Small intestine (tissue), 7 donors: Measurements from ENCODE around the gene LMF1. TPM values are rescaled to one million over a fixed set of nuclear protein-coding genes. Genes with fewer than 3 reads are reported as not detected.
"Not testable (repeated sequence)": the region's sequence is repeated elsewhere in the genome, so short reads cannot be mapped to it uniquely, and the experiment has no call there.

ENCODE experiments used
- DNase-seq, 2 donors: peaks; one replicate each; pipeline versions ENCODE4 v3.0.0 to v3.0.0-alpha.2; 2013
- FAIRE-seq: peaks from 2 replicates; lab custom pipeline; 2012; peaks lifted over from hg19 to GRCh38; lab: Jason Lieb, UNC
- H3K27ac ChIP-seq, 3 donors: one replicate each; pipeline ENCODE4 v1.5.1; 2013; ENCODE audit warnings: low read length in 2 of 3, mild to moderate bottlenecking in 2 of 3, control low read depth in 1 of 3, inconsistent platforms in 1 of 3, low read depth in 1 of 3, moderate library complexity in 1 of 3
- H3K27me3 ChIP-seq, 3 donors: one replicate each; pipeline ENCODE4 v1.6.1; 2013; ENCODE audit warnings: low read length in 3 of 3, inconsistent platforms in 1 of 3; ENCODE audit not compliant: control insufficient read depth in 3 of 3, insufficient read depth in 3 of 3
- H3K36me3 ChIP-seq, 3 donors: one replicate each; pipeline ENCODE4 v1.6.1; 2013; ENCODE audit warnings: low read length in 3 of 3, inconsistent platforms in 1 of 3, low read depth in 1 of 3, mild to moderate bottlenecking in 1 of 3, moderate library complexity in 1 of 3; ENCODE audit not compliant: control insufficient read depth in 3 of 3, insufficient read depth in 2 of 3
- H3K4me1 ChIP-seq, 3 donors: one replicate each; pipeline ENCODE4 v1.6.1; 2013; ENCODE audit warnings: low read length in 2 of 3, inconsistent platforms in 1 of 3, low read depth in 1 of 3, mild to moderate bottlenecking in 1 of 3, moderate library complexity in 1 of 3; ENCODE audit not compliant: control insufficient read depth in 3 of 3, insufficient read depth in 2 of 3
- H3K4me3 ChIP-seq, 3 donors: one replicate each; pipeline ENCODE4 v1.5.1; 2013; ENCODE audit warnings: low read length in 3 of 3, control low read depth in 1 of 3, inconsistent platforms in 1 of 3, low read depth in 1 of 3, mild to moderate bottlenecking in 1 of 3, moderate library complexity in 1 of 3
- H3K9me3 ChIP-seq, 2 donors: one replicate each; pipeline ENCODE4 v1.6.1; 2013; ENCODE audit warnings: low read depth in 1 of 2, low read length in 1 of 2; ENCODE audit not compliant: control insufficient read depth in 2 of 2, insufficient read depth in 1 of 2
- WGBS, 3 donors: extraction: QIAGEN DNeasy Blood & Tissue Kit; methylation state at CpG; one replicate each; pipeline ENCODE4 v1.1.7; 2013; 5-methylcytosine and 5-hydroxymethylcytosine counted together
- polyA plus RNA-seq, 4 donors: library from polyadenylated mRNA; stranded (reverse) in 3 of 4; unstranded in 1 of 4; fragments of 200-250 nt in 3 of 4; fragments of 120-200 nt in 1 of 4; gene quantifications; one replicate each; pipeline versions ENCODE4 v1.2.1 to v1.2.3, GENCODE V29; 2013
- donor health status: healthy with polysubstance abuse.
- donor health status: control.
- donor health status: control.
- donor health status: Bipolar disorder and iron deficiency.
- donor health status: healthy.

Gene LMF1
- polyA plus RNA-seq, 4 donors: 8.2 to 18.0 (median 9.2) TPM

DNA sequence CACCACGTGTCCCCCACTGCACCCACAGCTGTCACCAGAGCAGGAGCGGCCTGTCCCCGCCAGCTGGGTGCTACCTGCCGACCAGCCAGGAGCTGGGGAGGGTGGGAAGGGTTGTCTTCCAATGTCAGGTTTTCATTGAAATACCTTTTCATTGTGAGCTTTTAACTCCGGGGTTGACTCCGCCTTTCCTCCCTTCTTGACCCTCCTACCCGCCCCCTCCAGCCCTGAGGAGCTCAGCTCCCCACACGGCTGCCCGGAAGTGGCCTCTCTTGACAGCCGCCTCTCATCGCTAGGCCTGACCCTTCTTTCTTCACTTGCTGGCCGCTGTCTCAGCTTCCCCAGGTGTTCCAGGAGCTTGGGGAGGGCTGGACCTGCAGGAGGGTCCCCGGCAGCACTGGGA, 149.0 kb downstream of the LMF1 start:
- no peak for DNase-seq
- no peaks in the 10 kb centered on the region for H3K4me1 ChIP-seq

DNA sequence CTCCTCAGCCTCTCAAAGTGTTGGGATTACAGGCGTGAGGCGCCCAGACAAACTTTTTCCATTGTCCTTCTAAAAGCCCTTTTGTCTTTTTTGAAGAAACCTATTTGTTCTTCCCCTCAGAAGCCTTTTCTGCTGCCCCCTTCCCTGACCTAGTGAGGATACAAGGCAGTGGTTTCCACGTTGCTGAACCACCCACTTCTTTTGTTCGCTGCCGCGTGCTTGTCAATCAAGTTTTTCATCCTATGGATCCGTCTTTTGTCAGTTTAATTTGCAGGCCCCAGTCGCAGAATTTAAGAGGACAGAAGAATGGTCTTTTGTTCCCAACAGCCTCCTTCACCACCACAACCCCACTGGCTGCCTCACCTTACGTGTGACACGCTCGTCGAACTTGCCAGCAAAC, 150.0 kb downstream of the LMF1 start:
- H3K4me3 ChIP-seq: no peak overlapping the region
- no peak overlapping the region for H3K27ac ChIP-seq
- no peaks in the 10 kb centered on the region for H3K36me3 ChIP-seq
- no peaks in the 10 kb centered on the region for H3K9me3 ChIP-seq
- WGBS, 3 donors: 78 to 83% (median 81%) methylated on average over 12 of the region's 12 CpGs
- H3K4me1 ChIP-seq: no peaks in the 10 kb centered on the region
- no peak for DNase-seq
- no peak for FAIRE-seq
- peaks cover 0 to 28% (median 7%) of the 10 kb centered on the region in 3 donors for H3K27me3 ChIP-seq

More for the DNA sequence above, 149.0 kb downstream of the LMF1 start:
- Histone ChIP-seq H3K9me3 (no peaks in the 10 kb centered on the region), H3K4me3 (no peak overlapping the region), H3K27ac (no peak overlapping the region), H3K36me3 (no peaks in the 10 kb centered on the region), H3K27me3 (peaks cover 0 to 20% (median 5%) of the 10 kb centered on the region in 3 donors)
- no peak for FAIRE-seq
- 61 to 67% (median 65%) methylated on average over 13 of the region's 13 CpGs for WGBS, 3 donors

DNA sequence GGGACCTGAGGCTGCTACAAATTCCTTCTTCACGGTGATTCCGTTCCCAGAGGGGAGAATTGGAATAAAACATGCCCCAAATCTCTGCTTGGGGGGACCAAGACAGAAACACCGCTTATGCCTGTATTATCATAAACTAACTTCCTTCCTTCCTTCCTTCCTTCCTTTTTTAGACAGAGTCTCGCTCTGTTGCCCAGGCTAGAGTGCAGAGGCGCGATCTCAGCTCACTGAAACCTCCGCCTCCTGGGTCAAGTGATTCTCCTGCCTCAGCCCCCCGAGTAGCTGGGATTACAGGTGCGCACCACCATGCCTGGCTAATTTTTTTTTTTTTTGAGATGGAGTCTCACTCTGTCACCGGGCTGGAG, 150.8 kb downstream of the LMF1 start:
- Histone ChIP-seq H3K27ac (peak overlapping the region in 1 of 3 donors; percentile 18), H3K27me3 (peaks cover 0 to 26% (median 7%) of the 10 kb centered on the region in 3 donors)
- whole genome bisulfite sequencing, 3 donors: 56 to 80% (median 60%) methylated on average over 10 of the region's 10 CpGs
- H3K36me3 ChIP-seq, DNase-seq, H3K4me1 ChIP-seq, H3K9me3 ChIP-seq, FAIRE-seq, H3K4me3 ChIP-seq: not testable (repeated sequence)

DNA sequence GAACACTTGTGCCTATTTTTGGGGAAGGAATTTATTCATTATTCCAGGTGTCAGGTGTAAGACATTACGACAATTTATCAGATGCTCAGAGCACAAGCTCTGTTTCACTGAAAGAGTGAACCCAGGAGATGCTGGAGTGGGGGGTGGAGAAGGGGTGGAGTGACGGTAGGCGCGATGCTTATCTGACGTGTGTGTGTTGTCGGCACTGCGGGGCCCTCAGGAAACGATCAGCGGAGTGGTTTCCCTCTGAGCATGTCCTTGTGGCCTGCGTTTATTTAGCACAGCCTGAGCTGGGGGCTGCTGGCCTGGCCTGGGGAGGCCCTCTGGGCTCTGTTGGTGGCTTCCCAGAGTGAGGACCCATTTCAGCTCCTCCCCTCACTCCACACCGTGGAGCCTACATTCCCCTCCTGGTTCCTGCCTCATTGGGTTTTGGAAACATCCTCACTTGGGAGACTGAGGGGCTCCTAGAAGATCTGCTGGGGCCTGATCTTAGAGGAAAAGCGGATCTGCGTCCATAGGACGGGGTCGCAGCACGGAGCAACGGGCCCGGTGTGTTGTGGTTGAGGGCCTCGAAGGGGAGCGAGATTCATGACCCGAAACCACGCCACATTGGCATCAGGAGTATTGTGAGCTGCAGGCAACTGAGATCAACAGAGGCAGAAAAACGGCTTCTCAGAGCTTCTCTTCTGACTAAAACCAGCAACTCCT, 151.3 kb downstream of the LMF1 start:
- Histone ChIP-seq H3K4me3 (no peak overlapping the region), H3K4me1 (no peaks in the 10 kb centered on the region), H3K36me3 (no peaks in the 10 kb centered on the region), H3K27me3 (peaks cover 0 to 28% (median 7%) of the 10 kb centered on the region in 3 donors), H3K9me3 (no peaks in the 10 kb centered on the region), H3K27ac (peak overlapping the region in 1 of 3 donors; percentile 18)
- WGBS, 3 donors: 47 to 70% (median 51%) methylated on average over 23 of the region's 23 CpGs
- no peak for DNase-seq
- no peak for FAIRE-seq

DNA sequence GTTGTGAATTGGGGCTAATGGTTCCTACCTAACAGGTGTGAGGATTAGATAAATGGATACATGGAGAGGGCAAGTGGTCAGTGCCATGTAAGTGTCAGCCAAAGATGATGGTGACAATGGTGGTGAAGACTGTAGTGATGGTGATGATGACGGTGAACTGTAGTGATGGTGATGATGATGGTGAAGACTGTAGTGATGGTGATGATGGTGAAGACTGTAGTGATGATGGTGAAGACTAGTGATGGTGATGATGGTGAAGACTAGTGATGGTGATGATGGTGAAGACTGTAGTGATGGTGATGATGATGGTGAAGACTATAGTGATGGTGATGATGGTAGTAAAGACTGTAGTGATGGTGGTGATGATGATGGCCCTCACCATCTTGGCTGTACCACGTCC, 152.2 kb downstream of the LMF1 start:
- H3K9me3 ChIP-seq: no peaks in the 10 kb centered on the region
- no peaks in the 10 kb centered on the region for H3K36me3 ChIP-seq
- no peak overlapping the region for H3K4me3 ChIP-seq
- DNase-seq (no peak), FAIRE-seq (no peak)
- no peaks in the 10 kb centered on the region for H3K4me1 ChIP-seq
- 63 to 86% (median 64%) methylated on average over 2 of the region's 2 CpGs for WGBS, 3 donors
- H3K27ac ChIP-seq: no peak overlapping the region
- peaks cover 0 to 35% (median 7%) of the 10 kb centered on the region in 3 donors for H3K27me3 ChIP-seq

DNA sequence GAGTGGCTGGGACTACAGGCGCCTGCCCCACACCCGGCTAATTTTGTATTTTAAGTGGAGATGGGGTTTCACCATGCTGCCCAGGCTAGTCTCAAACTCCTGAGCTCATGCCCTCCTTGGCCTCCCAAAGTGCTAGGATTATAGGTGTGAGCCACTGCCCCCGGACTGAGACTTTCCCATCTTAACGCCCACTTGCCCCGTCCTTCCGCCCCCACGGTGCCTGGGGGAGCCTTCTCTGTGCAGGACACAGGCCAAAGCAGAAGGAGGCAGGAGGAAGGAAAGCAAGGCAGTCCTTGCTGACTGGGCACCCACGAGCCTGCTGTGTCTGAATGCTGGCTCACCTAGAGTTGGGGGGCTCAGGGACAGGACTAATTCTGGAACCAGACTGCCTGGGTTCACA, 152.7 kb downstream of the LMF1 start:
- no peaks in the 10 kb centered on the region for H3K9me3 ChIP-seq
- peaks cover 4 to 39% (median 11%) of the 10 kb centered on the region in 3 donors for H3K27me3 ChIP-seq
- no peak overlapping the region for H3K4me3 ChIP-seq
- FAIRE-seq (no peak), DNase-seq (no peak)
- WGBS, 3 donors: 74 to 84% (median 80%) methylated on average over 8 of the region's 8 CpGs
- H3K4me1 ChIP-seq: peaks cover 0 to 3% (median 0%) of the 10 kb centered on the region in 3 donors
- no peaks in the 10 kb centered on the region for H3K36me3 ChIP-seq
- no peak overlapping the region for H3K27ac ChIP-seq

DNA sequence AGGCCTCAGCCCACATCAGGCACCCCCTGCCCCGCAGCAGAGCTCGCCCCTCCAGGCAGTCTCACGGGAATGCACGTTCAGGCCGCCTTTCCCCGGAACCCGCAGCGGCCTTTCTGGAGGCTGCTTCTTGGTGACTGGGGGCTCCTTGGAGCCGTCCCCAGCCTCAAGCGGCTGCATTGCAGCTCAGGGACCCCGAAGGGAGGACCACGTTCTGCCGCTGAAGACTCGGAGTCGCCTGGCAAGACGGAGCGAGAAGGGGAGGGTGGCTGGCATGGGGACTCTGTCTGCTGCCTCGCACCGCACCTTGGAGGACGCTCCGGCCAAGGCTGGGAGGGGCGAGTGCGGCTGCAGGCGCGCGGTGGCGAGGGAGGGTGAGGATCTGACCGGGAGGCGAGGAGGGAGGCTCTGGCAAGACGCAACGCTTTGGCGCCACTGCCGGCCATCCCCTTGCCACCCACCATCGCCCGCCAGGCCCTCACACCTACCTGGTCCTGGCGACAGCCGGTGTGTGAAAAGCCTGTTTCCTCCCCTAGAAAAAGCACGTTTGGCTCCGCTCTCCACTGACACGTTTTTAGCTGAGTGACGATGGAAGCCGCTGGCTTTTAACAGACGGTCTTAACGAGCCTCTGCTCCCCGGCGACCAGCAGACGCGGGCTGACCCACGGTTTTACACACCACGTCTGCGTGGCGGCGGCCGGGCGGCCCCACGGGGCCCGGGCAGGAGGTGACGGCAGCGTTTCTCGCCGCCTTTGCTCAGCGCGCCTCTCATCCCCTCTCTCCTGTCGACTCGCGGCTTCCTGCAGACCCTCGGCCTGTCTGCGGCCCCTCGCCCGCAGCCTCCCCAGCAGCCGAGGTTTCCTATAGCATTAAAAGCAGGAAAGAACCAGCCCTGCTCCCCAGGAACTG, 153.5 kb downstream of the LMF1 start:
- FAIRE-seq: no peak
- DNase-seq: no peak
- Histone ChIP-seq H3K36me3 (no peaks in the 10 kb centered on the region), H3K9me3 (peaks cover 0 to 2% of the 10 kb centered on the region in 2 donors), H3K4me3 (no peak overlapping the region), H3K27ac (no peak overlapping the region), H3K27me3 (peaks cover 9 to 46% (median 14%) of the 10 kb centered on the region in 3 donors), H3K4me1 (peaks cover 0 to 3% (median 0%) of the 10 kb centered on the region in 3 donors)
- WGBS, 3 donors: 52 to 62% (median 54%) methylated on average over 70 to 71 of the region's 71 CpGs

DNA sequence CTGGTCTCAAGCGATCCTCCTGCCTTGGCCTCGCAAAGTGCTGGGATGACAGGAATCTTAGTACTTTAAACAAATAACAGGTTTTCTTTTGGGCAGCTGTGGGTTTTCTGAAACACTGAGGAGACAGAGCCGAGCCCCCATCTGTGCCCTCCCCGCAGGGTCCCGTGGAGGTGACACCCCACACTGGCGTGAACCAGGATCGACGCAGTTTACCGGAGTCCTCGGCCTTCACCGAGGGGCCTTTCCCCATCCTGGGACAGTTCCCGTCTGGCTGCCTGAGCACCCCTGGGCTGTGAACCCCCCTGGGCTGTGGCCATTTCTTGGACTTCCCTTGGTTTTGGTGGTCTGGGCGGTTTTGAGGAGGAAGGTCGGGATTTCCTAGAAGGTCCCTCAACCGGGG, 154.9 kb downstream of the LMF1 start:
- Histone ChIP-seq H3K36me3 (no peaks in the 10 kb centered on the region), H3K9me3 (peaks cover 0 to 9% of the 10 kb centered on the region in 2 donors), H3K27ac (no peak overlapping the region), H3K4me1 (peaks cover 0 to 3% (median 0%) of the 10 kb centered on the region in 3 donors), H3K27me3 (peaks cover 9 to 53% (median 20%) of the 10 kb centered on the region in 3 donors), H3K4me3 (no peak overlapping the region)
- WGBS, 3 donors: 84 to 90% (median 89%) methylated on average over 15 of the region's 15 CpGs
- DNase-seq (no peak), FAIRE-seq (no peak)
